SK-N-MC (cell line): Measurements from ENCODE around the gene VPS4B.

Experiments used
- EZH2 ChIP-seq: fragments of 200-600 bp; sonication (generic); IDR thresholded peaks from one replicate; pipeline ENCODE4 v1.6.1; 2017; ENCODE audit warnings: antibody characterized with exemption
- FOXP2 ChIP-seq: optimal IDR thresholded peaks from 2 replicates; pipeline ENCODE3; 2011; ENCODE audit warnings: mild to moderate bottlenecking, moderate library complexity; ENCODE audit not compliant: insufficient read depth; ENCODE audit errors: extremely low read length, control extremely low read depth
- POLR2AphosphoS5 ChIP-seq: IDR thresholded peaks from 2 replicates; pipeline ENCODE4 v1.6.1; 2012; ENCODE audit warnings: mild to moderate bottlenecking, low read depth, low read length, borderline replicate concordance

- TF ChIP-seq EZH2 (no peak), POLR2AphosphoS5 (peak; percentile 73), FOXP2 (peak; percentile 86)
Measured at GRCh38 chr18:63422087-63422863, at the start of gene VPS4B.
